Lung (tissue), 4 donors: ENCODE data around the gene SAMHD1. TPM values are rescaled to one million over a fixed set of nuclear protein-coding genes. Genes with fewer than 3 reads are reported as not detected.

Experiments
- polyA plus RNA-seq, 2 donors: library from polyadenylated mRNA; stranded (reverse); fragments of 200-250 nt; gene quantifications; one replicate each; pipeline ENCODE4 v1.2.1, GENCODE V29; 2013
- total RNA-seq, 2 donors: library from RNA; depleted of rRNA in 1 of 2; stranded (reverse); fragments of >200 nt in 1 of 2; gene quantifications; one replicate each; pipeline ENCODE4 v1.2.1, GENCODE V29; 2014 to 2021
- donor health status: Bipolar disorder and iron deficiency.
- donor health status: healthy.
- donor health status: DM: yes; HTN: yes; CAD: no.

Gene SAMHD1
- total and polyA plus RNA-seq, 4 donors, result 59.7 to 184 (median 90.9) TPM

Other genes with a start within 250 kb of the SAMHD1 start
- gene NDRG3, start 205.6 kb downstream of the SAMHD1 start, total RNA-seq, result 10 to 100 TPM; 20.4 to 20.8 TPM
- 10 to 100 TPM; 12.2 to 15.0 TPM for gene NDRG3, start 205.6 kb downstream of the SAMHD1 start, polyA plus RNA-seq
- gene DSN1, start 177.9 kb downstream of the SAMHD1 start, total RNA-seq, result 10 to 100 TPM; 10.5 to 11.0 TPM
- gene DSN1, start 177.9 kb downstream of the SAMHD1 start, polyA plus RNA-seq, result 1 to 10 TPM; 5.8 to 8.9 TPM
- under 1 TPM; 0.23 to 0.67 TPM for gene TLDC2, start 75.6 kb downstream of the SAMHD1 start, total RNA-seq
- under 1 TPM; 0.07 to 0.12 TPM for gene TLDC2, start 75.6 kb downstream of the SAMHD1 start, polyA plus RNA-seq
- 1 to 10 TPM; 9.0 to 9.5 TPM for gene RBL1, start 144.3 kb upstream of the SAMHD1 start, total RNA-seq
- gene RBL1, start 144.3 kb upstream of the SAMHD1 start, polyA plus RNA-seq, result 1 to 10 TPM; 1.4 to 1.7 TPM
- 100 to 1,000 TPM; 102 to 286 TPM for gene RPN2, start 227.6 kb upstream of the SAMHD1 start, total RNA-seq
- gene RPN2, start 227.6 kb upstream of the SAMHD1 start, polyA plus RNA-seq, result 100 to 1,000 TPM in 1 of 2 donors, 10 to 100 TPM in 1; 88.9 to 276 TPM
- 1 to 10 TPM; 3.3 to 4.0 TPM for gene MROH8, start 227.8 kb upstream of the SAMHD1 start, total RNA-seq
- 1 to 10 TPM in 1 of 2 donors, under 1 TPM in 1; 0.84 to 1.6 TPM for gene MROH8, start 227.8 kb upstream of the SAMHD1 start, polyA plus RNA-seq